Subcutaneous abdominal adipose tissue (tissue), 5 donors: ENCODE measurements around the gene NUDCD2.
A peak's percentile ranks its signal among the peaks of the same experiment; 100 is the strongest.

Experiments used
- H3K27ac ChIP-seq: one replicate; pipeline ENCODE4 v1.7.0; 2013; ENCODE audit warnings: low read depth, mild to moderate bottlenecking, inconsistent platforms, low read length, moderate library complexity
- H3K27me3 ChIP-seq, 5 donors: one replicate each; pipeline ENCODE4 v1.7.0; 2013; ENCODE audit warnings: low read length in 5 of 5, inconsistent platforms in 1 of 5; ENCODE audit not compliant: control insufficient read depth in 5 of 5, insufficient read depth in 4 of 5
- H3K36me3 ChIP-seq, 5 donors: one replicate each; pipeline ENCODE4 v1.7.0; 2013; ENCODE audit warnings: low read length in 5 of 5; ENCODE audit not compliant: control insufficient read depth in 5 of 5, insufficient read depth in 5 of 5
- H3K4me1 ChIP-seq, 5 donors: one replicate each; pipeline ENCODE4 v1.7.0; 2013; ENCODE audit warnings: low read length in 5 of 5, mild to moderate bottlenecking in 3 of 5, moderate library complexity in 1 of 5; ENCODE audit not compliant: control insufficient read depth in 5 of 5, insufficient read depth in 5 of 5
- H3K4me3 ChIP-seq, 5 donors: one replicate each; pipeline ENCODE4 v1.7.0; 2013; ENCODE audit warnings: low read length in 5 of 5, low read depth in 1 of 5
- H3K9ac ChIP-seq, 5 donors: one replicate each; pipeline ENCODE4 v1.7.0; 2013; ENCODE audit warnings: low read length in 5 of 5, mild to moderate bottlenecking in 4 of 5, moderate library complexity in 3 of 5
- H3K9me3 ChIP-seq, 5 donors: one replicate each; pipeline ENCODE4 v1.7.0; 2013; ENCODE audit warnings: low read length in 5 of 5; ENCODE audit not compliant: control insufficient read depth in 5 of 5
- donor health status: healthy.
- donor health status: healthy.
- donor health status: healthy.
- donor health status: healthy.
- donor health status: healthy.

Gene NUDCD2

DNA sequence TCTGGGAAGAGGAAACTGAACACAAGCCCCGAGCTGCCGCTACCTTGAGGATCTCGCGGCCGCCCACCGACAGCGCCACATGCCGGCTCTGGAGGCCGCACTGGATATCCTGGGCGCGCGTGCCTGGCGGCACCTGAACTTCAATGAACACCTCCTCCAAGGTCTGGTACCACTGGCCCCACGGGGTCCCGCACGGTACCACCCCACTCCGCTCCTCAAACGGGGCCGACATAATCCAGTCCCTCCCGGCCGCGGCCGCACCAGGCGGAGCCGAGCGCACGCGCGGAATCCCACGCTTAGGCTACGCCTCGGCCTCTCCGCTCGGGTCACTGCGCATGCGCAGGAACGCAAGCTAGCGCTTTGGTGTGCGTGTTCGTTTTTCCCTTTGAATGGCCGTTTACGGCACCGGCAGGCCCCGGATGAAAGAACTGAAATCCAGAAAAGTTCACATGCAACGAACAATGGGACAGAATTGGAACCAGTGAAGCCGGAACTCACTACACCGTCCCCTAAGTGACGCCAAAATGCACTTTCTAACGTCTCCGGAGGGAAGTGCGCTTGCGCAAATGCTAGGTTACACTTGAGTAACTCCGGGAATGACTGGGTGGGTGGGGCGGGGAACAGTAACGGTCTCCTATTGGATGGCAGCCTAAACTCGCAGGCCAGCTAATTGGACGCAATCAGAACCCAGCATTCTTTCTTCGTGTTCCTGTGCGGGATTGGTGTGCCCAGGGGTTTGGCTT, at the start of gene NUDCD2:
TSS of gene NUDCD2 (minus strand) at position 284 of the 743 bp plus-strand sequence. CDS start at position 232, 52 bp downstream.
- Histone ChIP-seq H3K27me3 (peaks cover 0 to 3% (median 0%) of the 10 kb centered on the region in 5 donors), H3K9me3 (no peaks in the 10 kb centered on the region), H3K4me1 (peaks cover 4 to 33% (median 29%) of the 10 kb centered on the region in 5 donors), H3K9ac (peak within 1 kb of the TSS; percentile 68 to 98 (median 96)), H3K27ac (peak within 1 kb of the TSS; percentile 92), H3K4me3 (peak within 1 kb of the TSS; percentile 82 to 94 (median 92)), H3K36me3 (peaks cover 0 to 7% (median 4%) of the 10 kb centered on the region in 5 donors)

DNA sequence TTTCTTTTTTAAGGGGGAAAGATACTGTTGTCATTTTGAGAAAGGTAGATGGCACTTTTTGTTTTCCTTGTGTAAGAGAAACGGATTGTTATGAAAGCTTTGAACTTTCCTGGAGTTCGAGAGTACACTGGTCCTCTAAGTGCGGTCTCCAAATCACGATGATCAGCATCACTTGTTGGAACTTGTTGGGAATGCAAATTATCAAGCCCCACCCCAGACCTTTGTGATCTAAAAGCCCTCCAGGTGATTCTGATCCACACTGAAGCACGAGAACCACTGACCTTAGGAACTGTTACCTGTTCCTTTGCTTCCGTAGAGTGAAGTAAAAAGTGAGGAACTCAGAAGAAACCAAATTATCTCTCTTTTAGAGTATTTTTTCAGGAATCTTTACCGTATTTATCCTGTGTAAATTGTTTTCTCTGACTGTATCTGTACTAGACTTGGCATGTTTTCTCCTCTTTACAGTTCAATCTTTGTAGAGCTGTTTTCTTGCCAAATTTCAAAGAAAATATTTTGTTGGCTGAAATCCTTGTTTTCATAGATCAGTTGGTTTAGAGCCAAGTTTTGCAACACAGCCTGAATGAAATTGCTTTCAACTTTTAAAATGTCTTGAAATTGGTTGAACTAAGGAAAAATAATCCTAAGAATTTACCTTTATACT, 49.5 kb upstream of the NUDCD2 start:
- peak overlapping the region; percentile 92 for H3K27ac ChIP-seq
- peak overlapping the region; percentile 28 to 51 (median 46) for H3K4me3 ChIP-seq
- no peaks in the 10 kb centered on the region for H3K9me3 ChIP-seq
- peaks cover 0 to 69% (median 61%) of the 10 kb centered on the region in 5 donors for H3K4me1 ChIP-seq
- peaks cover 7 to 16% (median 15%) of the 10 kb centered on the region in 5 donors for H3K36me3 ChIP-seq
- no peaks in the 10 kb centered on the region for H3K27me3 ChIP-seq
- peak overlapping the region; percentile 5 to 89 (median 46) for H3K9ac ChIP-seq

DNA sequence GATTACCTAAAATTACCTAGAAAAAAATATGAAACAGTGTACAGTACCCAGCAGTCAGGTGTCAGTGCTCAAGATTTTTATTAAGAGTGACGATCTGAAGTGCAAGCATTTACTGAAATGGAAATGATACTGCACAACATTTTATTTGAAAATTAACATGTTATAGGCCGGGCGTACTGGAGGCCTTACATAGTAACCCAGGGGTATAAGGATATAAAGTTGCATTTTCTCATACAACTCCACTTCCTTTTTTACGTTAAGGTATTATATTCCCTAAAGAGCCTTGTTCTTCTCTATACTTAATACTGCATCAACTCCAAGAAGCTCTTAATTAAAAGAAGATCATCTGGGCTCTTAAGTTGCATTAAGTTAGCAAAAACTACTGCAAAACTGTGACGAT, 48.9 kb upstream of the NUDCD2 start:
- Histone ChIP-seq H3K27ac (peak overlapping the region; percentile 92), H3K9ac (peak overlapping the region in 4 of 5 donors; percentile 31 to 89 (median 60))

DNA sequence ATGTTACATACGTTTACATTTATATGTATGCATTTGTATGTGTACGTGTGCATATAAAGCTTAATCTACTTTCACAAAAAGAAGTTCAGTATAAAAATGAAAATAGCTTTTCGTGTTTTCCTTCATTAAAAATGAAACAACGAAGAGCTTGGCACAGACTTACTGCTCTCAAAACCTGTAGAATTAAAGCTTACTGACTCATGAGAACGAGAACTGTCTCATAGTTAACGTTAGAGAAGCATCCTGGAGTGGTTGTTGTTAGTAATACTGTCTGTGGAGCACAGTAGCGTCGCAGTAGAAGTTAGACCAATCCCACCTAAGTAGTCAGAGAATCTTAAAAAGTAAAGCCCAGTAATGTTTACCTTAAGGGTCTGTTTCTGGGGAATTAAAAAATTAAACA, 46.8 kb upstream of the NUDCD2 start:
- H3K4me3 ChIP-seq = peak overlapping the region; percentile 65 to 99 (median 84)
- H3K36me3 ChIP-seq = no peaks in the 10 kb centered on the region
- peak overlapping the region; percentile 92 for H3K27ac ChIP-seq
- H3K9ac ChIP-seq = peak overlapping the region; percentile 81 to 95 (median 89)
- peaks cover 0 to 73% (median 70%) of the 10 kb centered on the region in 5 donors for H3K4me1 ChIP-seq
- H3K27me3 ChIP-seq = no peaks in the 10 kb centered on the region
- H3K9me3 ChIP-seq = no peaks in the 10 kb centered on the region

More for the DNA sequence above, 48.9 kb upstream of the NUDCD2 start:
- Histone ChIP-seq H3K9me3 (no peaks in the 10 kb centered on the region), H3K4me1 (peaks cover 0 to 75% (median 68%) of the 10 kb centered on the region in 5 donors), H3K36me3 (peaks cover 1 to 15% (median 8%) of the 10 kb centered on the region in 5 donors), H3K27me3 (no peaks in the 10 kb centered on the region), H3K4me3 (peak overlapping the region in 2 of 5 donors; percentile 28 to 50)

- H3K4me1 ChIP-seq = peaks cover 0 to 71% (median 69%) of the 10 kb centered on the region in 5 donors
- H3K27ac ChIP-seq = peak overlapping the region; percentile 92
- H3K4me3 ChIP-seq = peak overlapping the region; percentile 65 to 99 (median 84)
- H3K9ac ChIP-seq = peak overlapping the region; percentile 81 to 95 (median 89)
- H3K9me3 ChIP-seq = no peaks in the 10 kb centered on the region
- no peaks in the 10 kb centered on the region for H3K36me3 ChIP-seq
- H3K27me3 ChIP-seq = no peaks in the 10 kb centered on the region
These were observed 46.2 kb upstream of the NUDCD2 start for GRCh38 chr5:163506095-163506457.

DNA sequence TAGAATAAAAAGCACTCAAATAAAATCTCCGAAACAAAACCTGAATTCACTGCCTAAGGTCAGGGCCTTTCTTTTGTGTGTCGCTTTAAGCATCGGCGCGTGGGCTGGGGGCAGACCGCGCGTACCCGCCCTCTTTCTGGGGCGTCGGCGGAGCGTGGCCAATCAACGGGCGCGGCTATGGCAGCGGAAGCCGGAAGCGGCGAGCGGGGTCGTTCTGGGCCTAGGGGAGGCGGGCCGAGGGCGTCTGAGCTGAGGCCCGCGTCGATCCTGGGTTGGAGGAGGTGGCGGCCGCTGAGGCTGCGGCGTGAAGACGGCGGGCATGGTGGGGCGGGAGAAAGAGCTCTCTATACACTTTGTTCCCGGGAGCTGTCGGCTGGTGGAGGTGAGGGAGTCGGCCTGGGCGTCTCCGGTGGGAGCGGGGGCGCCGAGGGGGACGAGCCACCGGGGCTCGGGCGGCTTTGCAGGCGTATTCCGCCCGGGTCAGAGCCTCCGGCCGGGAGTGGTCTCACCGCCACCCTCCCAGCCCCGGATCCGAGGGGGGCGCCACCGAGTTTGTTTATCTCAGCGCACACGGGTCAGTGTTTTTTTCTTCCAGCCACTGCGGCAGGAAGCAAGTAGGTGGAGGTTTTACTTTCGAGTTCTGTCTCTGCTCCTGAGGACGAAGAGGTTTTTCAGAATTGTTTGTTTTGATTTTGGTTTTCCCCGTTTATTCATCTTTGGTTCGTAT, 45.6 kb upstream of the NUDCD2 start, which contains the start of gene MAT2B:
TSS of gene MAT2B (plus strand) at position 252 of the 727 bp plus-strand sequence. CDS start at position 320, 68 bp downstream.
- H3K27me3 ChIP-seq = no peaks in the 10 kb centered on the region
- H3K4me1 ChIP-seq = peaks cover 0 to 70% (median 69%) of the 10 kb centered on the region in 5 donors
- peak within 1 kb of the TSS; percentile 92 for H3K27ac ChIP-seq
- peak within 1 kb of the TSS; percentile 81 to 95 (median 89) for H3K9ac ChIP-seq
- peak within 1 kb of the TSS; percentile 65 to 99 (median 84) for H3K4me3 ChIP-seq
- H3K36me3 ChIP-seq = no peaks in the 10 kb centered on the region
- no peaks in the 10 kb centered on the region for H3K9me3 ChIP-seq

GRCh38 chr5:163505049-163505367, 45.1 kb upstream of the NUDCD2 start:
- Histone ChIP-seq H3K4me1 (peaks cover 0 to 69% (median 65%) of the 10 kb centered on the region in 5 donors), H3K4me3 (peak overlapping the region; percentile 65 to 90 (median 82)), H3K9ac (peak overlapping the region; percentile 64 to 95 (median 85))

GRCh38 chr5:163504079-163504931, 44.4 kb upstream of the NUDCD2 start:
- Histone ChIP-seq H3K4me1 (peaks cover 0 to 62% (median 58%) of the 10 kb centered on the region in 5 donors), H3K27me3 (no peaks in the 10 kb centered on the region), H3K4me3 (peak overlapping the region; percentile 65 to 90 (median 82))

More at GRCh38 chr5:163505049-163505367, 45.1 kb upstream of the NUDCD2 start:
- Histone ChIP-seq H3K36me3 (no peaks in the 10 kb centered on the region), H3K9me3 (no peaks in the 10 kb centered on the region), H3K27ac (peak overlapping the region; percentile 92), H3K27me3 (no peaks in the 10 kb centered on the region)

More at GRCh38 chr5:163504079-163504931, 44.4 kb upstream of the NUDCD2 start:
- Histone ChIP-seq H3K9ac (peak overlapping the region; percentile 70 to 95 (median 85)), H3K9me3 (no peaks in the 10 kb centered on the region), H3K27ac (peak overlapping the region; percentile 92), H3K36me3 (no peaks in the 10 kb centered on the region)
